Fibroblast of lung (primary cell): Measurements from ENCODE around the gene ALKBH2. TPM values are rescaled to one million over a fixed set of nuclear protein-coding genes. Genes with fewer than 3 reads are reported as not detected.

Experiments used
- DNase-seq, 2 donors: peaks; one replicate each; pipeline versions ENCODE4 v3.0.0 to v3.0.0-alpha.2; 2010; ENCODE audit warnings: low read depth in 2 of 2
- H2AFZ ChIP-seq: 2 replicates; pipeline ENCODE4 v1.5.1; 2012; ENCODE audit warnings: low read length, control low read depth, inconsistent platforms
- H3K27ac ChIP-seq: 2 replicates; pipeline ENCODE4 v1.5.1; 2011; ENCODE audit warnings: low read length, control low read depth; ENCODE audit not compliant: insufficient read depth
- H3K27me3 ChIP-seq: 2 replicates; pipeline ENCODE4 v1.5.1; 2011; ENCODE audit warnings: mild to moderate bottlenecking, low read length; ENCODE audit not compliant: control insufficient read depth, insufficient read depth
- H3K36me3 ChIP-seq: 2 replicates; pipeline ENCODE4 v1.5.1; 2011; ENCODE audit warnings: low read length; ENCODE audit not compliant: control insufficient read depth, insufficient read depth
- H3K4me1 ChIP-seq: 2 replicates; pipeline ENCODE4 v1.5.1; 2011; ENCODE audit warnings: low read length; ENCODE audit not compliant: control insufficient read depth, insufficient read depth; ENCODE audit errors: extremely low read depth
- H3K4me2 ChIP-seq: 2 replicates; pipeline ENCODE4 v1.5.1; 2011; ENCODE audit warnings: low read length, control low read depth; ENCODE audit not compliant: insufficient read depth; ENCODE audit errors: extremely low read depth
- H3K4me3 ChIP-seq, 4 experiments: fragments of 200-600 bp in 1 of 4; sonication (generic) in 1 of 4; replicated peaks in 1 of 4; 2 replicates each; pipeline ENCODE4 v1.5.1; 2011 to 2016; ENCODE audit warnings: low read length in 4 of 4, low read depth in 3 of 4, mild to moderate bottlenecking in 3 of 4, control low read depth in 2 of 4, inconsistent platforms in 1 of 4, mixed read lengths in 1 of 4; ENCODE audit not compliant: insufficient read depth in 1 of 4; ENCODE audit errors: control extremely low read depth in 1 of 4
- H3K79me2 ChIP-seq: 2 replicates; pipeline ENCODE4 v1.5.1; 2012; ENCODE audit warnings: mild to moderate bottlenecking, low read length, inconsistent platforms; ENCODE audit not compliant: control insufficient read depth, insufficient read depth
- H3K9ac ChIP-seq: 2 replicates; pipeline ENCODE4 v1.5.1; 2011; ENCODE audit warnings: mild to moderate bottlenecking, low read length, control low read depth; ENCODE audit not compliant: insufficient read depth
- H3K9me3 ChIP-seq: 2 replicates; pipeline ENCODE4 v1.5.1; 2012; ENCODE audit warnings: low read depth, low read length; ENCODE audit not compliant: control insufficient read depth, insufficient read depth
- H4K20me1 ChIP-seq: 2 replicates; pipeline ENCODE4 v1.5.1; 2011; ENCODE audit warnings: low read length; ENCODE audit not compliant: control insufficient read depth, insufficient read depth; ENCODE audit errors: extremely low read depth
- EZH2 ChIP-seq: IDR thresholded peaks from 2 replicates; pipeline ENCODE4 v1.5.1; 2012; ENCODE audit warnings: low read length, control low read depth, mild to moderate bottlenecking; ENCODE audit errors: missing control alignments
- polyA plus RNA-seq, 2 donors: library from polyadenylated mRNA; depleted of rRNA in 1 of 2; stranded (reverse) in 1 of 2; unstranded in 1 of 2; fragments of >200 nt; gene quantifications; 2 replicates each; pipeline ENCODE4 v1.2.1, GENCODE V29; 2011 to 2012; ENCODE audit warnings: missing spikeins in 1 of 2
- total RNA-seq: library from RNA; depleted of rRNA; stranded (reverse); fragments of >200 nt; gene quantifications from 2 replicates; pipeline ENCODE4 v1.2.1, GENCODE V29; 2014
- TF ChIP-seq, protein P1 (sequence below), 2 donors: IDR thresholded peaks in 1 of 2; conservative IDR thresholded peaks in 1 of 2; 1 replicate in 1 of 2; 2 replicates in 1 of 2; pipeline ENCODE4 v1.5.1; 2011 to 2012; ENCODE audit warnings: low read length in 2 of 2, control low read depth in 1 of 2, inconsistent platforms in 1 of 2, low read depth in 1 of 2, mild to moderate bottlenecking in 1 of 2

ALKBH2 gene
- total and polyA plus RNA-seq, 2 donors (not counting 1 experiment from before 2014, with no cell fraction given), result 15.1 to 20.8 TPM

GRCh38 chr12:109098651-109099050, 5.4 kb upstream of the ALKBH2 start:
- H3K27me3 ChIP-seq, result no peaks in the 10 kb centered on the region
- H3K4me2 ChIP-seq, result peak overlapping the region; percentile 86
- peak overlapping the region; percentile 50 for H3K27ac ChIP-seq
- peak overlapping the region; percentile 56 to 80 (median 69) for H3K4me3 ChIP-seq
- H4K20me1 ChIP-seq, result no peaks in the 10 kb centered on the region
- H3K9ac ChIP-seq, result peak overlapping the region; percentile 60
- peak overlapping the region; percentile 70 for H2AFZ ChIP-seq
- H3K79me2 ChIP-seq, result peaks cover 4% of the 10 kb centered on the region
- TF ChIP-seq, protein P1, sequence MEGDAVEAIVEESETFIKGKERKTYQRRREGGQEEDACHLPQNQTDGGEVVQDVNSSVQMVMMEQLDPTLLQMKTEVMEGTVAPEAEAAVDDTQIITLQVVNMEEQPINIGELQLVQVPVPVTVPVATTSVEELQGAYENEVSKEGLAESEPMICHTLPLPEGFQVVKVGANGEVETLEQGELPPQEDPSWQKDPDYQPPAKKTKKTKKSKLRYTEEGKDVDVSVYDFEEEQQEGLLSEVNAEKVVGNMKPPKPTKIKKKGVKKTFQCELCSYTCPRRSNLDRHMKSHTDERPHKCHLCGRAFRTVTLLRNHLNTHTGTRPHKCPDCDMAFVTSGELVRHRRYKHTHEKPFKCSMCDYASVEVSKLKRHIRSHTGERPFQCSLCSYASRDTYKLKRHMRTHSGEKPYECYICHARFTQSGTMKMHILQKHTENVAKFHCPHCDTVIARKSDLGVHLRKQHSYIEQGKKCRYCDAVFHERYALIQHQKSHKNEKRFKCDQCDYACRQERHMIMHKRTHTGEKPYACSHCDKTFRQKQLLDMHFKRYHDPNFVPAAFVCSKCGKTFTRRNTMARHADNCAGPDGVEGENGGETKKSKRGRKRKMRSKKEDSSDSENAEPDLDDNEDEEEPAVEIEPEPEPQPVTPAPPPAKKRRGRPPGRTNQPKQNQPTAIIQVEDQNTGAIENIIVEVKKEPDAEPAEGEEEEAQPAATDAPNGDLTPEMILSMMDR (conservative IDR thresholded peaks at IDR 0.05 in 1 of 2, IDR thresholded peaks at IDR 0.05 in 1 of 2; ENCODE audit: low read depth in 1 of 2, low read length in 2 of 2), result no peak
- TF ChIP-seq EZH2, result no peak
- no peaks in the 10 kb centered on the region for H3K9me3 ChIP-seq
- peak; percentile 21 for DNase-seq
- H3K36me3 ChIP-seq, result peaks cover 1% of the 10 kb centered on the region
- peaks cover 4% of the 10 kb centered on the region for H3K4me1 ChIP-seq

DNA sequence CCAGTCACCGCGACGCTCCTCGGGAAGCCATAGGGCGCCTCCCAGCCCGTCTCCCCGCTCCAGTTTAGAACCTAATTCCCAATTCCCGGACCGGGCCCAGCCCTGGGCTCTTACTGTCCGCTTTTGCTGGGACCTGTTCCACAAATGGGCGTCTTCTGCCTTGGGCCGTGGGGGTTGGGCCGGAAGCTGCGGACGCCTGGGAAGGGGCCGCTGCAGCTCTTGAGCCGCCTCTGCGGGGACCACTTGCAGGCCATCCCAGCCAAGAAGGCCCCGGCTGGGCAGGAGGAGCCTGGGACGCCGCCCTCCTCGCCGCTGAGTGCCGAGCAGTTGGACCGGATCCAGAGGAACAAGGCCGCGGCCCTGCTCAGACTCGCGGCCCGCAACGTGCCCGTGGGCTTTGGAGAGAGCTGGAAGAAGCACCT, 4.9 kb upstream of the ALKBH2 start:
- peaks cover 4% of the 10 kb centered on the region for H3K79me2 ChIP-seq
- TF ChIP-seq EZH2, result no peak
- TF ChIP-seq, protein P1 (conservative IDR thresholded peaks at IDR 0.05 in 1 of 2, IDR thresholded peaks at IDR 0.05 in 1 of 2; ENCODE audit: low read depth in 1 of 2, low read length in 2 of 2), result no peak
- H2AFZ ChIP-seq, result peak overlapping the region; percentile 70
- peak overlapping the region; percentile 60 for H3K9ac ChIP-seq
- peak overlapping the region; percentile 56 to 80 (median 69) for H3K4me3 ChIP-seq
- H3K27me3 ChIP-seq, result no peaks in the 10 kb centered on the region
- H3K36me3 ChIP-seq, result peaks cover 1% of the 10 kb centered on the region
- peak overlapping the region; percentile 50 for H3K27ac ChIP-seq
- peak; percentile 73 to 77 for DNase-seq
- no peaks in the 10 kb centered on the region for H4K20me1 ChIP-seq
- peak overlapping the region; percentile 86 for H3K4me2 ChIP-seq
- peaks cover 4% of the 10 kb centered on the region for H3K4me1 ChIP-seq
- no peaks in the 10 kb centered on the region for H3K9me3 ChIP-seq

GRCh38 chr12:109097435-109098182, 4.3 kb upstream of the ALKBH2 start, which contains the start of gene UNG:
UNG (plus strand) TSS chr12:109097597; CDS start chr12:109097680, 83 bp downstream.
- no peaks in the 10 kb centered on the region for H4K20me1 ChIP-seq
- H3K27ac ChIP-seq, result peak within 1 kb of the TSS; percentile 50
- no peaks in the 10 kb centered on the region for H3K9me3 ChIP-seq
- H3K4me1 ChIP-seq, result peaks cover 7% of the 10 kb centered on the region
- peak within 1 kb of the TSS; percentile 60 for H3K9ac ChIP-seq
- H3K27me3 ChIP-seq, result no peaks in the 10 kb centered on the region
- peak within 1 kb of the TSS; percentile 70 for H2AFZ ChIP-seq
- H3K4me3 ChIP-seq, result peak within 1 kb of the TSS; percentile 56 to 80 (median 71)
- H3K4me2 ChIP-seq, result peak within 1 kb of the TSS; percentile 86
- peaks cover 1% of the 10 kb centered on the region for H3K36me3 ChIP-seq
- peak; percentile 89 to 94 for DNase-seq
- TF ChIP-seq EZH2, result no peak
- TF ChIP-seq, protein P1 (conservative IDR thresholded peaks at IDR 0.05 in 1 of 2, IDR thresholded peaks at IDR 0.05 in 1 of 2; ENCODE audit: low read depth in 1 of 2, low read length in 2 of 2), result no peak
- H3K79me2 ChIP-seq, result peaks cover 5% of the 10 kb centered on the region
